ENCODE data around the gene ATXN1.

GRCh38 chr6:16254535-16254934, 506.7 kb downstream of the ATXN1 start:
- TF ChIP-seq, protein P1, sequence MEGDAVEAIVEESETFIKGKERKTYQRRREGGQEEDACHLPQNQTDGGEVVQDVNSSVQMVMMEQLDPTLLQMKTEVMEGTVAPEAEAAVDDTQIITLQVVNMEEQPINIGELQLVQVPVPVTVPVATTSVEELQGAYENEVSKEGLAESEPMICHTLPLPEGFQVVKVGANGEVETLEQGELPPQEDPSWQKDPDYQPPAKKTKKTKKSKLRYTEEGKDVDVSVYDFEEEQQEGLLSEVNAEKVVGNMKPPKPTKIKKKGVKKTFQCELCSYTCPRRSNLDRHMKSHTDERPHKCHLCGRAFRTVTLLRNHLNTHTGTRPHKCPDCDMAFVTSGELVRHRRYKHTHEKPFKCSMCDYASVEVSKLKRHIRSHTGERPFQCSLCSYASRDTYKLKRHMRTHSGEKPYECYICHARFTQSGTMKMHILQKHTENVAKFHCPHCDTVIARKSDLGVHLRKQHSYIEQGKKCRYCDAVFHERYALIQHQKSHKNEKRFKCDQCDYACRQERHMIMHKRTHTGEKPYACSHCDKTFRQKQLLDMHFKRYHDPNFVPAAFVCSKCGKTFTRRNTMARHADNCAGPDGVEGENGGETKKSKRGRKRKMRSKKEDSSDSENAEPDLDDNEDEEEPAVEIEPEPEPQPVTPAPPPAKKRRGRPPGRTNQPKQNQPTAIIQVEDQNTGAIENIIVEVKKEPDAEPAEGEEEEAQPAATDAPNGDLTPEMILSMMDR (IDR thresholded peaks at IDR 0.05; ENCODE audit: insufficient read depth, low read length): no peak
- TF ChIP-seq POLR2AphosphoS5 (IDR thresholded peaks at IDR 0.05; ENCODE audit: low read depth): no peak

Data from HL-60 (cell line).